HG03196 (cell line): ENCODE results near the gene GNAT1.
"Not testable (repeated sequence)": the region's sequence is repeated elsewhere in the genome, so short reads cannot be mapped to it uniquely, and the experiment has no call there.

Source experiments
- ATAC-seq: cut with Tn5 transposase; IDR thresholded peaks from one replicate; pipeline ENCODE4 v1.9.1; 2021; ENCODE audit not compliant: unreplicated experiment

GNAT1 gene

DNA sequence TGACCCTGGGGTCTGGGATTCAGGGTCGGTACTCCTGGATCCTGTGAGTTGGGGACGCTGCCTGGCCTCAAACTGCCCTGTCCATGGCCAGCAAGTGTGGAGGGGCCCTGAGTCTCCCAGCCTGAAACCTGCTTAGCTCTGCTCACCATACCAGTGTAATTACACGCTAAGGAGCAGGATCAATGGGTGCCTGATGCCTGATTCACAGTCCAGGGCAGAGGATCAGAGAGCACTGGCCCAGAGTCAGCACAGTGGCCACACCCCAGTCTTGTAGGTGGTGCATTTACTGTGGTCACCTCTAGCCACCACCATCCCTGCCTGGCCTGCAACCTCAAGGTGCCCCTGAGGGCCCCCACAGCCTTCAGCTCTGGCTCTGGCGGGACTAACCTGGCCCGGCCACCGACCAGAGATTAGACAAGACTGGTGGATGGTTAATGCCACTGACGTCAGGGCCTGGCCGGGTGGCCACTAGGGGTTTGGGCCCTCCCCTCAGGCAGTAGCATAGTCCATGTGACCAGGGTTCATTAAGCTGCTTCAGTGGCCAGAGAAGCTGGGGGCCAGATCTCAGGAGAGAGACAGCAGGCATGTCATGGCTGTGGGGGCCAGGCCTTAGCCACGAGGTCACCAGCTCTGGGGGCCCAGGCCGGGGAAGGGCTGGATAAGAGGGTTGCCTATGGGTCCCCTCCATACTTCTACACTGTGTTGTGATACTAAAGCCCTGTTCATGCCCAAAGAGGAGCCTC, 10.3 kb downstream of the GNAT1 start:
- ATAC-seq = no peak

DNA sequence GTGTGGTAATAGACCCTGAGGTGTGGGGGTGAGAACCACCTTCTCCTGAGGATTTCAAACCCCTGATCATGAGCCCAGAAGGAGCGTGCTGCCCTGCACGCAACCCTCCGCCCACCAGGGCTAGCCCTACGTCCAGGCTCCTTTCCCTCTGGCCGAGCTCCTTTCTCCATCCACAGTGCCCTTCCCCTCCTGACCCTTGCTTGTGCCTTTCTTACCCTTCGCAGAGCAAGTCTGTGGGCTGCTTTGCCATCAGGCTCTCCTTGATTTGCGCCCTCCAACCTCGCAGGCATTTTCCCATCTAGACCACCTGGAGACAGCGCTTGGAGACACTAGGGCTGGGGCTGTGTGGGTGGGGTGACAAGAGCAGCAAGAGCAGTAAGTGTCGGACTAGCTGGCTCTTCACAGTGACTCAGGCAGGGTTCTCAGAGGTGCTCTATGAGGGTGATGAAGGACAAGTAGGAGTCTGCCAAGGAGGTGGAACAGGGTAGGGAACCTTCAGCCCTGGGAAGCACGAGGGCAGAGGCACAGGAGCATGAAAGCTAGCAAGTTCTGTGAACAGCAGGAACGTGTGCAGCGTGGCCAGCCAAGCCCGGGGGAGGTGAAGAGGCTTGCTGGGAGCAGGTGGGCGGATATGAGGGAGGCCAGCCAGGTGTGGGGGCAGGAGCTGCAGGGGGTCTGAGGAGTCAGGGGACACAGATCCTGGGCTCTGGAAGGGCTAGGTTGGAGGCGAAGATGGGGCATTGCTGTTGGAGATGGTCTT, 11.1 kb downstream of the GNAT1 start:
- ATAC-seq = no peak

DNA sequence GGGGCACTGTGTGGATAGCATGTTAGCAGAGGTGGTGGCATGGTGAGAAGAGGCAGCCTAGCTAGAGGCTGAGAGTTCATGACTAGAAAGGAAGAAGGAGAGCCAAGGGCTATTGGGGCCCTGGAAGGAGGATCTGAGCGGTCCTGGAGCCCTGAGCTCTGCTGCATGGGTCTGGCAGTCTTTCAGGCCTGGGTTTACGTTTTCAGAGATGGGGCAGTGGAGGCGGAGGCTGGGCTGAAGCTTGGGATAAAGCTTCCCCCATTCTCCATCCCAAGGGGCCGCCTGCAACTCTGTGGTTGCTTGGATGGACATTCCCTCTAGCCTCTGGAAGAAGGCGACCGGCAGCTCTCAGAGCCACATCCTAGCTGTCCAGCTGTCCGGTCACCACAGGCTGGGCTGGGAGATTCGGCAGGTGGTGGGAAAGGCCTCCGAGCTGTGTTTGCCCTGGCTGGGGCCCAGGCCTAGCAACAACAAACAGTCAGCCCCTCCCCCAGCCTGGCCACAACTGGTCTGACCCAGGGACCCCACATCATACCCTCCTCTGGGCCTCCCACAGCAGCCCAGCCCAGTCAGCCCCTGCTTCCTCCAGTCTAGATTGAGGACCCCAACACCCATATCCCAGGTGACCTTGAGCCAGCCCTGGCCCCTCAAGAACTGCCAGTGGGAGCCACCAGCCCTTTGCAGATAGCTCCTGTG, 11.9 kb downstream of the GNAT1 start:
- ATAC-seq = no peak

DNA sequence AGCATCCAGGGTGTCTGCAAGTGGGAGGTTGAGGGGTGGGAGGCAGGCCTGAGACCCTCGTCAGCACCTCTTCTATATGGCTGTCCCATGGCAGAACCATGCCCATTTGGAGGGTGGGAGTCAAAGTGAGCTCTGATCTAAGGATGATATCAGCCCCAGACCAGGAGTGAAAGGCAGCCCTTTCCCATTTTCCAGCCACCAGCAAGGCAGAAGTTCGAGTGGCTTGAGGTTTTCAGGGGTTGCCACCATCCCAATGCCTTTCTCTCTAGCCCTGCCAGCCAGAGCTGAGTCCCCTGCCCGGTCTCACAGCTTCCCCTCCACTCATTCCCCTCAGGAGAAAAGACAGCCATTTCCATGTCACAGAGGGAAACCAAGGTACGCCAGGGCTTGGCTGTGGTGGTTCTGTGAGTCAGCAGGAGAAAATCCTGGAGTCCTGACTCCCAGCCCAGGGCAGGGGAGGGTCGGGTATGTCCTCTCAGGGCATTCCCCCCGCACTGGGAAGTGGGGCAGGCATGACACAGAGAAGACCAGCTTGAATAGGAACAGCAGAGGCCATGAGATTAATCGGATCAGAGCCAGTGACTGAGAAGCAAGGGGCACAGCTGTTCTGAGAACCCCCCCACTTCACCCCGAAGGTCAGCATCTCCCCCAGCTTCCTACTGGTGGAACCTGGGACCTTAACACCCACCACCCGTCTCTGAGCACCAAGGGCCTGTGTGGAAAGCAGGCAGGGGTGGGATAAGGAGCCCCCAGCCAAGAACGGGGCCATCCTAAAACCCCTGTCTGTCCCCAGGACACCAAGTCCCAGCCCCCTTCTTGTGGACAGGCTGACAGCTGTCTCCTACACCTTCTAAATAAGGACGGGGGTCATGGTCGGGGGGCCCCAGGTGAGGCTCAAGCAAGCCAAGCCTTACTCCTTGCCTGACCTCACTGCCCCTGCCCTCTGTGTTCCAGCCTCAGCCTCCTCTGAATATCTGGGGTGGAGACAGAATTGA, 12.7 kb downstream of the GNAT1 start:
- ATAC-seq = no peak

DNA sequence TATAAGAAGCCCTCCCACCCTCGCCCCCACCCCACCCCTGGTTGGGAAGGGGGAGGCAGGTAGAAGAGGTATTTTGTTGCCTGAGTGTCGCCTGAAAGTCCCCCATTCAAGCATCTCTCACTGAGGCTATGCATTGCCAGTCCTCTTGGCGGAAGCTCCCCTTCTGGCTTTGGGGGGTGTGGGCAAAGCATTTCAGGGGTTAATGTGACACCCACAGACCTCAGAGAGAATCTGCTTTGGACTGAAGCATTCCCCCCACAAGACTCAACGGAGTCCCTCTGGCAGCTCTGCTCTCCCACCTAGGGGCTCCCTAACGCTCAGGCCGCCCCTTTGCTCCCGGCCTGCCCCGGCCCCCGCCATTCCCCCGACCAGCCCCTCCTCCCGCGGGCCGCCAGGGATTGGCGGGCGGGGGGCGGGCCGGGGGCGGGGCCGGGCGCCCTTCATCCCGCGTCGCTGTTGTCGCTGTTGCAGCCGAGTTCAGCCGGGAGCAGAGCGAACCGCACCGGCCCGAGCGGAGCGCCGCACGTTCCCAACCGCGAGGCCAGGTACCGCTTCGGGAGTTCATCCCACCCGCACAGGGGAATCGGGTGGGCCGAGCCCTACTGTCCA, 13.5 kb downstream of the GNAT1 start, which contains the start of gene SLC38A3:
Gene SLC38A3 (plus strand): TSS at position 468 of the 609 bp plus-strand sequence. CDS start 8,929 bp downstream, outside the sequence.
- ATAC-seq = no peak

DNA sequence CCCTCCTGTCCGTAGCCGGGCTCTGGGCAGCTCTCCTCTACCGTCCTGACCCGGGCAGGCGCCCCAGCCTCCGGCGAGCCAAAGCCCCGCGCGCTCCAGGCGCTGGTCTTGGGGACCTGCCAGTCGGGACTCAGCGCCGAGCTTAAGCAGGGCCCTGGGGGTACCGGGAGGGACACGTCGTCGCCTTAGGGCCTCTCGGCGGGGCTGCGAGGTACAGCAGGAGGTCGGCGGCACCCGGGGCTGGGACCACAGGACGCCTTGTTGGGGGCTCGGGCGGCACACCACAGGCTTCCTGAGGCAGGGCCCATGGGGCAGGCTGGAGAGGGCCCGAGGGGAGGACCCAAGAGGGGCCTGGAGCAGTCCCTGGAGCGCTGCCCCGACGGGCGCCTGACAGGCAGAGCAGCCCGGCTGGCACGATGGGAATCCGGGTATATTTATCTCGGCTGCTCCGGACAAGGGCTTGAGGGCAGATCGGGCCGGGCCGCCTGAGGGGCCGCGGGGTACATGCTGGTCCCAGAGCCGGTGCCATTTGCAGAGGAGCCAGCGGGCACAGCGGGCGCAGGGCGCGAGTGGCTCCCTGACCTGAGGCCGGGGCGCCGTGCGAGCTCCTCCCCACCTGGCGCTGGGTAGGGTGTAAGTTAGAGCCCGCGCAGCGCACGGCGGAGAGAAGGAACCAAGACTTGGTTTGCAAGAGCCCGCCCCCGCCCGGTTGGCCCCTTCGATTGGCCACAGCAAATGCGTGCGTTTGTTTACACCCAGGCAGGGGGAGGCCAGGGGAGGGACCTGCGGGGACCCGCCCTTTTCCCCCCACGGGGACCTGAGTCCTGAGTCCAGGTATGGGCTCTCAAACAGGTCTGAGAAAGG, 14.2 kb downstream of the GNAT1 start:
- ATAC-seq = no peak

DNA sequence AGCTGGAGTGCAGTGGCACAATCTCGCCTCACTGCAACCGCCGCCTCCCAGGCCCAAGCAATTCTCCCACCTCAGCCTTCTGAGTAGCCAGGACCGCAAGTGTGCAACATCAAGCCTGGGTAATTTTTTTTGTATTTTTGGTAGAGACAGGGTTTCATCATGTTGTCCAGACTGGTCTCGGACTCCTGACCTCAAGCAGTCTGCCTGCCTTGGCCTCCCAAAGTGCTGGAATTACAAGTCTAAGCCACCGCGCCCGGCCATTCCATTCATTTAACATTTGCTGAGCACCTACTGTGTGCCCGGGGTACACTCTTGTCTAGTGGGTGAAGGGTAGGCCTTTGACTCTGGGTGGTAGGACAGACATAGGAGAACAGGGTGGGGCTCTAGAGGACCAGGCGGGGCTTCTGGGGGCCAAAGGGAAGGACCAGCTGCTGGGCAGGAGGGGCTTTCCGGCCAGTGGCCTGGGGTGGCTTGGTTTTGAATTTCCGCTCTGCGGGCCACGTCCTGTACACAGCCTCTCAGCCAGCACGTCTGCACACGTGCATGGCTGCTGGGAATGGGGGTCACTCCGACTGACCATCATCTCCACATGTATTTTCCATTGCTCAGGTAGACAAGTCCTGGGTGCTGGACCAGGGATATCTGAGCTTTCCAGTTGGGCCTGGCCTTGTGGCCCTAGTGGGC, 16.1 kb downstream of the GNAT1 start:
- ATAC-seq = no peak

DNA sequence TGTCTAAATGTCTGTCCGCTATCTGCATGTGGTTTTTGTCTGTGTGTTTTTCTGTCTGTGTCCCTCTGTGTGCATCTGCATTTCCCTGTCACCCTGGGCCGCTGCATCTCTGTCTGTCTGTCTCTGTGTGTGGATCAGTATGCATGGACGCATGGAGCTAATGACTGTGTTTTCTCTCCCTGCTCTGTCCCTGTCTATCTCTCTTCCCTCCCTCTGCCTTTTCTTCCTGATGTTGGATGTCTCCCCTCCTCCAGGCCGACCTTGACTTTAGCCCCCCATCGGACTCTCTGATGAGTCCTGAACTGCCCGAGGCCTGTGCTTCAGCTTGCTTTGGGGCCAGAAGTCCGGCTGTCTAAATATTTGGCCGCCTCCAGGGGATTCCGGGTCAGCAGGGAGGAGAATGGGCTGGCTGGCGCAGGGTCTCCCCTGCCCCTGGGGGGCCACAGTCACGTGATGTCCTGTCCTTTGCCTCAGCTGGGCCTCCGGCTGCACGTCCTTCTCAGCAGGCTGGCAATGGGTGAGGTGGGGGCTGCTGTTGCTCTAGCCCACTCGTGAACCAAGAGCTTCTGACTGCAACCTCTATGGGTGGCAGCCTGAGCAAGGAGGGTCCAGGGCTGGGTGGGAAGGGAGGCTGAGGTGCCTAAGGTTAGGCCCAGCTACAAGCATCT, 17.4 kb downstream of the GNAT1 start:
- no peak for ATAC-seq

DNA sequence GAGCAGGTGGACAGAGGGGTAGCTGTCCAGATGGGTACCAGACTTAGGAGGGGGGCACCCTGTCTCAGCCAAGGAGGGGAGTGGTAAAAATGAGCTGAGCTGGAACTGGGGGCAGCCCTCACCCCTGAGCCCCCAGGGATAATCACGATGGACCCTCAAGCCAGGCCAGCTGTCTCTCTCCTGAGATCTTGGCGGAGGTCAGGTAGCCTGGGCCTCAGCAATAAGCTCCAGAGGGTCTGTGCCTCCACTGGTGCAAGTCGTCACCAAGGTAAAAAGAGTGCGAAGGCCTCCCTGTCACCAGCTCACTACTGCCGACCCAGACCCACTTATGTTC, 18.7 kb downstream of the GNAT1 start:
- no peak for ATAC-seq

DNA sequence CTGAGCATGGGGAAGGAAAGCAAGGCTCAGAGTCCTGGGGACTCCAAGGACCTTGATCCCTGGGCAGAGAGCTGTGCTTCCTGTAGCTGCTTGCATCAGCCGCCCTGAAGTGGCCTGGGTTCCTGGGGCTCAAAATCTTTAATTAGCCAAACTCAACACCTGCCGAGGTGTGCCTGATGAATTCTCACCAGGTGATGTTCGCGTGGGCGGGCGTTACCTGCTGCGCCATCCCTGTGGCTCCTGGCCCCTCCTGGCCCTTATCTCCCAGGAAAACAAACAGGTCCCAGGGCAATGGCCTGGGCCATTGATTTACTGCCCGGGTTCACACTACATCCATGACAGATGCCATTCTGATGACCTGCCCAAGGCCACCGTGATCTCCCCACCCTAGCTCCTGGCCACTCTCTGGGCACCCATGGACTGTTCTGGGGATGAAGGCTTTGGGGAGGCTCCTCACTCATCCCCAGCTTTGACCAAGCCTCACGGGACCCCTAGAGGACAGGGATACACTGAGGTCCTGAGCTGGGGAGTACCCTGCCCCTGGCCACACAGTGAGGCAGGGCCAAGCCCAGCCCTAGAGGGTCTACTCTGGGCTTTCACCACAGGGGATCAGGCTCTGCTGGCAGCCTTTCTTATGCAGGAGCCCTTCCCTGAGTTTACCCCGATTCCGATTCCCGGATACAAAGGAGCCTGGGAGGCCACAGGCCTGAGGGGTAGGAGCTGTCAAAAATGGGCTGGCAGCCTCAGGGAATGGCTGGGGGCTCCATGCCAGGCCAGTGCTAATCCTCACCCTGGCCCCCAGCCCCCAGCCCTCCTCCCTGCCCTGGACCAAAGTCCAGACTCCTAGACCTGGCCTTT, 19.3 kb downstream of the GNAT1 start:
- ATAC-seq = no peak

DNA sequence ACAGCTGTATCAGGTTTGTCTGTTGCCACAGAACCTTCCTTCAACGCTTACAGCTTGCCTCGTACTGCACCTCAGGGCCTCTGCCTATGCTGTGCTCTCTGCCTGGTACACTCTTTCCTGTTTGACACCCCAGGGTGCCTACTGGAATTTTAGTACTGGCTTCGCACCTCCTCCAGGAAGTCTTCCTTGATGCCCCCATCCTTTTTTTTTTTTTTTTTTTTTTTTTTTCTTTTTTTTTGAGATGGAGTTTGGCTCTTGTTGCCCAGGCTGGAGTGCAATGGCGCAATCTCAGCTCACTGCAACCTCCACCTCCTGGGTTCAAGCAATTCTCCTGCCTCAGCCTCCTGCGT, 19.9 kb downstream of the GNAT1 start:
- ATAC-seq = not testable (repeated sequence)

DNA sequence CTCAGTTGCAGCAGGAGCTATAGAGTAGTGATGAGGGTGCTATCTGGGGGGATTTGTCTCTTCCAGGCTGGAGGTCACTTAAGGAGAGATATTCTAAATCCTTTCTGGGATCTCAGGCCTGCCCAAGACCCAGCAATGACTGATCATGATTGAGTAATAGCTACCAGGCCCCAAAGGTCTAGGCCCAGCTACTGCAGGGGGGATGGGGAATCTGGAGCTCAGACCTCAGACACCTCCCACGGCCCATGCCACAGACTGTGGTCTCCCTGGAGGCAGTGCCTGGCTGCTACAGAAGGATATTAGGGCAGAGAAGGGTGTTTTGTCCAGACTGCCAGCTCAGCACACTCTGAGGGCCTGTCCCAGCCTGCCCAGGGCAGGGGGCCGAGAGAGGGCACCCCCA, 20.5 kb downstream of the GNAT1 start:
- ATAC-seq = no peak

DNA sequence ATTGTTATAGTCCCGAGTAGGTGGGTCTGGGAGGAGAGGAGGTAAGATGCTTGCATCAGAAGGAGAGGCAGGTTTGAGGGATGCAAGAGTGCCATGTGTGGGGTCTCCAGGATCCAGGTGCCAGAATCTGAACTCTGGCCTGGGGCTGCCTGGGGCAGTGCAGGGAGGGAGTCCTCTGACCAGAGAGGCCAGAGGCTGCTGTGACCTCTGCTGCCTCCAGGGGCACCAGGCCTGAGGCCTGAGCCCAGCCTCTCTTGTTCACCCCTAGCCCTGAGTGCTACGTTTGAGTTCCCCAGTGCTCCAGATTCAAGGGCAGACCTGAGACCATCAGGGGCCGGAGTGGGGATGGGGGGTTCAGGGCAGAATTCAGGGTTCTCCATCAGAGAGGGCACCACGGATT, 21.1 kb downstream of the GNAT1 start:
- no peak for ATAC-seq

DNA sequence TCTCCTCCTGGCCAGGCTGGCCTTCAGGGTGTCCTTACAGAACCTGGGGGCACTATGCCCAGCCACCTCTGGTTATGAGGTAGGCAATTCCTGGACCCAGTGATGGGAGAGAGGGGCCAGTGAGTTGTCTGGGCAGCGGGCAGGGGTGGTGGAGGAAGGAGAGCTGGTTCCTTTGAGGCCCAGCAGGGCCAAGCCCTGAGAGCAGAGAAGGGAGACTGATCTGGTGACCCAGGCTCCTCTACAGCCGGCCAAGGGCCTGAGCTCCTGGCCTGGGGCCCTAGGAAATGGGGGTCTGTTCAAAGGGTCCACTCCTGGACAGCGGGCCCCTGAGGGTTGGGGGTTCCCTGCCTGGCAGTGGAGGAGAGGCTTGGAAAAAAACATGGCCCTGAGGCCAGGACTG, 21.6 kb downstream of the GNAT1 start:
- no peak for ATAC-seq

DNA sequence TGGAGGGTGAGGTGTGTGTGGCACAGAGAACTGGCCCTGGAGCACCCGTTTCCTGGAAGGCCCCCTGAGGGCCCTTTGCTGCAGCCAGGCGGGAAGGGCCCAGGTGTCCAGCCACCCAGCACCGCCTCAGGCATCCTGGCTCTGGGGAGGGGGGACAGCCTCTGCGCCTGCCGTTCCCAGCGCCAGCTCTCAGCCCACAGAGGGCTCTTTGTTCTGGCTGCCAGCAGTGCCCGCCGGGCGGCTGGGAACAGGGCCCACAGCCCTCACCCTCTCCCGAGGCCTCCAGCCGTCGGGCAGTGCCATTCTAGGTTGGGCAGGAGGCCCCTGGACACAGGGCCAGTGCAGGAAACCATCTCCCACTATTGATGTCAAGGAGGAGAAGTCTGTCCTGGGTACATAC, 22.0 kb downstream of the GNAT1 start:
- ATAC-seq = no peak

DNA sequence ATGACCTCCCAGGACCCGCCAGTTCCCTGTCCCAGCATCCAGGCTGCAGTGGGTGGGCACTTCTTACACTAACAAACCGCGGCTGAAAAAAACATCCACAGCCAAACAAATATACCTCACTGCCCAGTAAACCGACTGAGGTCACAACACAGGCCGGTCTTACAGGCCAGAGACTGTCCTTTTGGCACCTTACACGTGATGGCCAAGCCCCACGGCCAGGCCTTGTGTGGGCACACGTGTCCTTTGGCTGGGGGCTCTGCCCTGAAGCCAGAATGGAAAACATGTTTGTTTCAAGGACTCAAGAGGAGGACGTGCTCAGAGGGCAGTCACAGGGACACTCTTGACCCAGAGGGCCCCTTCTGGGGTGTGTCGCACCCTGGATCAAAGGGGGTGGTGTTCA, 23.4 kb downstream of the GNAT1 start:
- ATAC-seq = no peak

DNA sequence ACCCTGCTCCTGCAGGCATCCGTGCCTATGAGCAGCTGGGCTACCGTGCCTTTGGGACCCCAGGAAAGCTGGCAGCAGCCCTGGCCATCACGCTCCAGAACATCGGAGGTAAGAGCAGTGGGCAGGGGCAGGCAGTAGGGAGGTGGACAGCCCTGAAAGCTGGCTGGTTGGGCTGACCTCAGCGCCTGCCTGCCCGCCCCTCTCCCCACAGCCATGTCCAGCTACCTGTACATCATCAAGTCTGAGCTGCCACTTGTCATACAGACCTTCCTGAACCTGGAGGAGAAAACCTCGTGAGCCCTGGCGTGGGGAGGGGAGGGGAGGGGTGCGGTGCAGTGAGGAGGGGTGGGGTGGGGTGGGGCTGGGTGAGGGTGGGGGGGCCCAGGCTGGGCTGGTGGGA, 24.1 kb downstream of the GNAT1 start:
- no peak for ATAC-seq

DNA sequence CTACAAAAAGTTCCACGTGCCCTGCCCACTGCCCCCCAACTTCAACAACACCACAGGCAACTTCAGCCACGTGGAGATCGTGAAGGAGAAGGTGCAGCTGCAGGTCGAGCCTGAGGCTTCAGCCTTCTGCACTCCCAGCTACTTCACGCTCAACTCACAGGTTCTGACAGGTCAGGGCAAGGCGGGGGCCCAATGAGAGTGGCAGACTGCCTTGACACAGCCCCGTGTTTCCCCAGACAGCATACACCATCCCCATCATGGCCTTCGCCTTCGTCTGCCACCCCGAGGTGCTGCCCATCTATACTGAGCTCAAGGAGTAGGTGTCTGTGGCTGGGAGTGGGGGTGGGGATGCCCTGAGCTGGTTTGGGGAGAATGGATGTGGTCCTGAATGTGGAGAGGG, 26.3 kb downstream of the GNAT1 start:
- no peak for ATAC-seq
